GM23338 (cell line): ENCODE data around the gene PTPRB. TPM values are rescaled to one million over a fixed set of nuclear protein-coding genes. Genes with fewer than 3 reads are reported as not detected.

ENCODE experiments used
- ATAC-seq: fragments of 200-7000 bp; cut with Tn5 transposase; 3 replicates; pipeline ENCODE4 v1.9.1; 2020
- DNase-seq: peaks from one replicate; pipeline ENCODE4 v3.0.0-alpha.2; 2015; ENCODE audit warnings: low spot score
- H2AFZ ChIP-seq: fragments of 200-600 bp; sonication (generic); 2 replicates; pipeline ENCODE4 v1.8.0; 2016; ENCODE audit warnings: antibody characterized with exemption, mild to moderate bottlenecking, moderate library complexity
- H3F3A ChIP-seq: fragments of 200-600 bp; sonication (generic); replicated peaks from 2 replicates; pipeline ENCODE4 v1.8.0; 2017; ENCODE audit warnings: antibody characterized with exemption, mixed run types, low read depth
- H3K27ac ChIP-seq: fragments of 200-600 bp; sonication (generic); 2 replicates; pipeline ENCODE4 v1.6.1; 2016; ENCODE audit warnings: low read depth
- H3K27me3 ChIP-seq: fragments of 200-600 bp; sonication (generic); 2 replicates; pipeline ENCODE4 v1.8.0; 2016; ENCODE audit warnings: mild to moderate bottlenecking, mixed run types, moderate library complexity; ENCODE audit not compliant: insufficient read depth
- H3K36me3 ChIP-seq: fragments of 200-600 bp; sonication (generic); 2 replicates; pipeline ENCODE4 v1.8.0; 2016; ENCODE audit warnings: mild to moderate bottlenecking; ENCODE audit not compliant: insufficient read depth
- H3K4me1 ChIP-seq: fragments of 200-600 bp; sonication (generic); 2 replicates; pipeline ENCODE4 v1.8.0; 2016; ENCODE audit warnings: mild to moderate bottlenecking, moderate library complexity; ENCODE audit not compliant: insufficient read depth
- H3K4me2 ChIP-seq: fragments of 200-600 bp; sonication (generic); 2 replicates; pipeline ENCODE4 v1.7.1; 2017; ENCODE audit warnings: mixed run types
- H3K4me3 ChIP-seq: fragments of 200-600 bp; sonication (generic); 2 replicates; pipeline ENCODE4 v1.6.1; 2016; ENCODE audit warnings: mixed run types
- H3K79me2 ChIP-seq: fragments of 200-600 bp; sonication (generic); replicated peaks from 2 replicates; pipeline ENCODE4 v1.8.0; 2017; ENCODE audit warnings: mild to moderate bottlenecking; ENCODE audit not compliant: insufficient read depth
- H3K9me2 ChIP-seq: fragments of 200-600 bp; sonication (generic); 2 replicates; pipeline ENCODE4 v1.8.0; 2017; ENCODE audit not compliant: insufficient read depth
- H4K20me1 ChIP-seq: fragments of 200-600 bp; sonication (generic); replicated peaks from 2 replicates; pipeline ENCODE4 v1.8.0; 2017; ENCODE audit warnings: mild to moderate bottlenecking; ENCODE audit not compliant: insufficient read depth
- H3K27ac Mint-ChIP-seq: 2 replicates; pipeline ENCODE4 v1.8.0; 2020; ENCODE audit warnings: inconsistent platforms, mild to moderate bottlenecking, moderate library complexity, mixed read lengths
- H3K27me3 Mint-ChIP-seq: 3 replicates; pipeline ENCODE4 v1.8.0; 2022; ENCODE audit warnings: low read depth, mild to moderate bottlenecking, moderate library complexity, mixed read lengths, inconsistent platforms; ENCODE audit not compliant: insufficient read depth, poor library complexity
- H3K36me3 Mint-ChIP-seq: 3 replicates; pipeline ENCODE4 v1.8.0; 2021; ENCODE audit warnings: low read depth, mild to moderate bottlenecking, inconsistent platforms, moderate library complexity, mixed read lengths
- H3K4me1 Mint-ChIP-seq: 3 replicates; pipeline ENCODE4 v1.8.0; 2020; ENCODE audit warnings: mild to moderate bottlenecking, inconsistent platforms, mixed read lengths
- H3K4me3 Mint-ChIP-seq: 3 replicates; pipeline ENCODE4 v1.8.0; 2021; ENCODE audit warnings: moderate library complexity, mild to moderate bottlenecking, inconsistent platforms, mixed read lengths
- H3K9me3 Mint-ChIP-seq: 3 replicates; pipeline ENCODE4 v1.8.0; 2020; ENCODE audit warnings: moderate library complexity, mild to moderate bottlenecking, inconsistent platforms, mixed read lengths
- CREB1 ChIP-seq: fragments of 250-450 bp; sonication (Bioruptor Pico); IDR thresholded peaks from 2 replicates; pipeline ENCODE4 v1.5.0; 2020; ENCODE audit warnings: low read depth, mild to moderate bottlenecking, moderate library complexity
- CTCF ChIP-seq, 2 experiments: fragments of 200-600 bp in 1 of 2; sonication (generic) in 1 of 2; conservative IDR thresholded peaks; 2 replicates each; pipeline versions ENCODE4 v1.5.1 to v1.6.1; 2016 to 2017; ENCODE audit warnings: antibody characterized with exemption in 2 of 2, low read depth in 2 of 2, mild to moderate bottlenecking in 2 of 2, moderate library complexity in 1 of 2
- EZH2phosphoT487 ChIP-seq: fragments of 200-600 bp; sonication (generic); IDR thresholded peaks from one replicate; pipeline ENCODE4 v1.8.1; 2018; ENCODE audit warnings: antibody characterized with exemption; ENCODE audit not compliant: unreplicated experiment
- JUNB ChIP-seq: IDR thresholded peaks from one replicate; pipeline ENCODE4 v1.6.1; 2016; ENCODE audit warnings: antibody characterized with exemption; ENCODE audit not compliant: unreplicated experiment
- NANOG ChIP-seq: IDR thresholded peaks from 2 replicates; pipeline ENCODE4 v1.6.1; 2016; ENCODE audit warnings: antibody characterized with exemption, borderline replicate concordance
- POLR2AphosphoS5 ChIP-seq: IDR thresholded peaks from 2 replicates; pipeline ENCODE4 v1.6.1; 2016; ENCODE audit warnings: antibody characterized with exemption, low read depth
- REST ChIP-seq: IDR thresholded peaks from one replicate; pipeline ENCODE4 v1.6.1; 2018; ENCODE audit warnings: antibody characterized with exemption; ENCODE audit not compliant: unreplicated experiment
- ZNF114 ChIP-seq: fragments of 250-450 bp; sonication (Bioruptor Pico); IDR thresholded peaks from 2 replicates; pipeline ENCODE4 v1.5.0; 2020; ENCODE audit warnings: mild to moderate bottlenecking, moderate library complexity
- ZNF331 ChIP-seq: fragments of 250-450 bp; sonication (Bioruptor Pico); IDR thresholded peaks from 2 replicates; pipeline ENCODE4 v1.5.0; 2020; ENCODE audit warnings: low read depth, mild to moderate bottlenecking, moderate library complexity
- polyA plus RNA-seq: library from polyadenylated mRNA; unstranded; fragments of >200 nt; fragmentation: Nextera tagmentation; extraction: Ambion mirVana; gene quantifications from 2 replicates; pipeline ENCODE4 v1.2.1, GENCODE V29; 2016
- total RNA-seq: library from RNA; depleted of rRNA; stranded (reverse); fragments of >200 nt; shearing (Covaris generic); gene quantifications from 2 replicates; pipeline ENCODE4 v1.2.3, GENCODE V29; 2014

Gene PTPRB
- total and polyA plus RNA-seq, 2 experiments from 2014 or later: 0.13 to 1.7 TPM

- DNase-seq (no peak), ATAC-seq (no peak)
- H3K27ac Mint-ChIP-seq: no peak overlapping the region
- Histone ChIP-seq H3K4me3 (no peak overlapping the region), H3K36me3 (no peaks in the 10 kb centered on the region), H3K4me2 (no peak overlapping the region), H3K9me2 (no peaks in the 10 kb centered on the region; the same call in 1 of the 2 replicates), H4K20me1 (no peaks in the 10 kb centered on the region), H3K27ac (no peak overlapping the region), H3K27me3 (no peaks in the 10 kb centered on the region), H3F3A (no peaks in the 10 kb centered on the region), H2AFZ (no peak overlapping the region), H3K4me1 (no peaks in the 10 kb centered on the region), H3K79me2 (no peaks in the 10 kb centered on the region)
- TF ChIP-seq CREB1 (CRISPR knock-in tag) (no peak), ZNF114 (CRISPR knock-in tag) (no peak), REST (no peak), CTCF (conservative IDR thresholded peaks at IDR 0.05; ENCODE audit: low read depth in 2 of 2) (no peak)
- H3K9me3 Mint-ChIP-seq: no peaks in the 10 kb centered on the region
- H3K27me3 Mint-ChIP-seq: no peaks in the 10 kb centered on the region
- no peaks in the 10 kb centered on the region for H3K36me3 Mint-ChIP-seq
- no peaks in the 10 kb centered on the region for H3K4me1 Mint-ChIP-seq
- no peak overlapping the region for H3K4me3 Mint-ChIP-seq
These were observed 1.6 kb upstream of the PTPRB start for GRCh38 chr12:70638639-70639360.

GRCh38 chr12:70635755-70636154 is 1.5 kb downstream of the PTPRB start:
- no peaks in the 10 kb centered on the region for H3K4me1 Mint-ChIP-seq
- H3K27ac Mint-ChIP-seq: no peak overlapping the region
- Histone ChIP-seq H3K36me3 (no peaks in the 10 kb centered on the region), H3K9me2 (no peaks in the 10 kb centered on the region; the same call in none of the 2 replicates), H3K4me1 (no peaks in the 10 kb centered on the region), H3K4me2 (no peak overlapping the region), H3K27me3 (no peaks in the 10 kb centered on the region), H3K4me3 (no peak overlapping the region), H3K27ac (no peak overlapping the region), H3F3A (no peaks in the 10 kb centered on the region), H2AFZ (peak overlapping the region; percentile 80; the same call in 1 of the 2 replicates), H3K79me2 (no peaks in the 10 kb centered on the region), H4K20me1 (no peaks in the 10 kb centered on the region)
- H3K4me3 Mint-ChIP-seq: no peak overlapping the region
- H3K27me3 Mint-ChIP-seq: no peaks in the 10 kb centered on the region
- no peak for DNase-seq
- no peak for ATAC-seq
- no peaks in the 10 kb centered on the region for H3K36me3 Mint-ChIP-seq
- H3K9me3 Mint-ChIP-seq: no peaks in the 10 kb centered on the region
- no peak for TF ChIP-seq EZH2phosphoT487
- no peak for TF ChIP-seq ZNF331
- TF ChIP-seq CTCF (conservative IDR thresholded peaks at IDR 0.05; ENCODE audit: low read depth in 2 of 2): no peak
- TF ChIP-seq POLR2AphosphoS5: no peak
- TF ChIP-seq ZNF114 (CRISPR knock-in tag): no peak
- TF ChIP-seq CREB1 (CRISPR knock-in tag): no peak
- no peak for TF ChIP-seq REST
- no peak for TF ChIP-seq JUNB
- no peak for TF ChIP-seq NANOG
